ENCODE data around the gene WWOX.

- TF ChIP-seq, protein P1, sequence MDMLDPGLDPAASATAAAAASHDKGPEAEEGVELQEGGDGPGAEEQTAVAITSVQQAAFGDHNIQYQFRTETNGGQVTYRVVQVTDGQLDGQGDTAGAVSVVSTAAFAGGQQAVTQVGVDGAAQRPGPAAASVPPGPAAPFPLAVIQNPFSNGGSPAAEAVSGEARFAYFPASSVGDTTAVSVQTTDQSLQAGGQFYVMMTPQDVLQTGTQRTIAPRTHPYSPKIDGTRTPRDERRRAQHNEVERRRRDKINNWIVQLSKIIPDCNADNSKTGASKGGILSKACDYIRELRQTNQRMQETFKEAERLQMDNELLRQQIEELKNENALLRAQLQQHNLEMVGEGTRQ (IDR thresholded peaks at IDR 0.05; ENCODE audit: low read depth, low read length): no peak
- TF ChIP-seq, protein P2, sequence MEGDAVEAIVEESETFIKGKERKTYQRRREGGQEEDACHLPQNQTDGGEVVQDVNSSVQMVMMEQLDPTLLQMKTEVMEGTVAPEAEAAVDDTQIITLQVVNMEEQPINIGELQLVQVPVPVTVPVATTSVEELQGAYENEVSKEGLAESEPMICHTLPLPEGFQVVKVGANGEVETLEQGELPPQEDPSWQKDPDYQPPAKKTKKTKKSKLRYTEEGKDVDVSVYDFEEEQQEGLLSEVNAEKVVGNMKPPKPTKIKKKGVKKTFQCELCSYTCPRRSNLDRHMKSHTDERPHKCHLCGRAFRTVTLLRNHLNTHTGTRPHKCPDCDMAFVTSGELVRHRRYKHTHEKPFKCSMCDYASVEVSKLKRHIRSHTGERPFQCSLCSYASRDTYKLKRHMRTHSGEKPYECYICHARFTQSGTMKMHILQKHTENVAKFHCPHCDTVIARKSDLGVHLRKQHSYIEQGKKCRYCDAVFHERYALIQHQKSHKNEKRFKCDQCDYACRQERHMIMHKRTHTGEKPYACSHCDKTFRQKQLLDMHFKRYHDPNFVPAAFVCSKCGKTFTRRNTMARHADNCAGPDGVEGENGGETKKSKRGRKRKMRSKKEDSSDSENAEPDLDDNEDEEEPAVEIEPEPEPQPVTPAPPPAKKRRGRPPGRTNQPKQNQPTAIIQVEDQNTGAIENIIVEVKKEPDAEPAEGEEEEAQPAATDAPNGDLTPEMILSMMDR (conservative IDR thresholded peaks at IDR 0.05; ENCODE audit: low read depth, low read length): no peak
- TF ChIP-seq CEBPB (IDR thresholded peaks at IDR 0.05; ENCODE audit: low read depth, low read length) (no peak), RAD21 (IDR thresholded peaks at IDR 0.05; ENCODE audit: low read length) (no peak), POLR2A (IDR thresholded peaks at IDR 0.05; ENCODE audit: low read depth, low read length) (no peak), RCOR1 (IDR thresholded peaks at IDR 0.05; ENCODE audit: insufficient replicate concordance, low read length) (no peak), CHD1 (IDR thresholded peaks at IDR 0.05; ENCODE audit: low read depth, low read length) (no peak), ELK1 (IDR thresholded peaks at IDR 0.05; ENCODE audit: borderline replicate concordance, low read depth, low read length) (no peak), FOS (IDR thresholded peaks at IDR 0.05; ENCODE audit: low read depth, low read length) (no peak), BHLHE40 (IDR thresholded peaks at IDR 0.05; ENCODE audit: low read depth, low read length) (no peak)
Observed at GRCh38 chr16:78584991-78585390, 485.5 kb downstream of the WWOX start.
